T-helper 2 cell treated with Interferon-gamma antibody and Interleukin-4, amounts not matched to agents 5 μg/mL and 100 μg/mL, for 36 hours (primary cell): ENCODE measurements around the gene IRF2BP2.
A peak's percentile ranks its signal among the peaks of the same experiment; 100 is the strongest.
"Not testable (repeated sequence)": the region's sequence is repeated elsewhere in the genome, so short reads cannot be mapped to it uniquely, and the experiment has no call there.

ENCODE experiments used
- DNase-seq: peaks from one replicate; pipeline ENCODE4 v3.0.0; 2021; ENCODE audit warnings: low spot score
- H3K27ac Mint-ChIP-seq: one replicate; pipeline ENCODE4 v1.8.0; 2021; ENCODE audit warnings: mild to moderate bottlenecking, mixed read lengths
- H3K27me3 Mint-ChIP-seq: one replicate; pipeline ENCODE4 v1.8.0; 2021; ENCODE audit warnings: low read depth, mixed read lengths
- H3K36me3 Mint-ChIP-seq: one replicate; pipeline ENCODE4 v1.8.0; 2021; ENCODE audit warnings: low read depth, mixed read lengths
- H3K4me1 Mint-ChIP-seq: one replicate; pipeline ENCODE4 v1.8.0; 2021; ENCODE audit warnings: low read depth, mixed read lengths
- H3K4me3 Mint-ChIP-seq: one replicate; pipeline ENCODE4 v1.8.0; 2022; ENCODE audit warnings: mild to moderate bottlenecking, moderate library complexity, mixed read lengths
- H3K9me3 Mint-ChIP-seq: one replicate; pipeline ENCODE4 v1.8.0; 2021; ENCODE audit warnings: mixed read lengths

The IRF2BP2 gene

GRCh38 chr1:234605399-234605982 is 4.5 kb downstream of the IRF2BP2 start:
- Mint-ChIP-seq H3K4me3 (peak overlapping the region; percentile 92), H3K36me3 (peaks cover 60% of the 10 kb centered on the region), H3K27me3 (peaks cover 3% of the 10 kb centered on the region), H3K4me1 (peaks cover 55% of the 10 kb centered on the region), H3K9me3 (no peaks in the 10 kb centered on the region), H3K27ac (peak overlapping the region; percentile 96)
- DNase-seq = no peak

- DNase-seq = no peak
- Mint-ChIP-seq H3K4me1 (peaks cover 56% of the 10 kb centered on the region), H3K4me3 (peak overlapping the region; percentile 92), H3K27me3 (no peaks in the 10 kb centered on the region), H3K27ac (peak overlapping the region; percentile 87), H3K36me3 (peaks cover 58% of the 10 kb centered on the region), H3K9me3 (no peaks in the 10 kb centered on the region)
These were observed 5.2 kb downstream of the IRF2BP2 start for GRCh38 chr1:234604495-234605398.

GRCh38 chr1:234603221-234604204 is 6.5 kb downstream of the IRF2BP2 start:
- DNase-seq = no peak
- Mint-ChIP-seq H3K4me3 (peak overlapping the region; percentile 92), H3K27ac (peak overlapping the region; percentile 84), H3K36me3 (peaks cover 58% of the 10 kb centered on the region), H3K9me3 (no peaks in the 10 kb centered on the region), H3K4me1 (peaks cover 67% of the 10 kb centered on the region), H3K27me3 (no peaks in the 10 kb centered on the region)

GRCh38 chr1:234602334-234603220 is 7.4 kb downstream of the IRF2BP2 start:
- H3K27ac Mint-ChIP-seq = peak overlapping the region; percentile 89
- H3K27me3 Mint-ChIP-seq = no peaks in the 10 kb centered on the region
- peaks cover 50% of the 10 kb centered on the region for H3K36me3 Mint-ChIP-seq
- peak overlapping the region; percentile 92 for H3K4me3 Mint-ChIP-seq
- peaks cover 69% of the 10 kb centered on the region for H3K4me1 Mint-ChIP-seq
- no peaks in the 10 kb centered on the region for H3K9me3 Mint-ChIP-seq
- peak; percentile 41 for DNase-seq

- Mint-ChIP-seq H3K27me3 (no peaks in the 10 kb centered on the region), H3K4me3 (peak overlapping the region; percentile 69), H3K4me1 (peaks cover 64% of the 10 kb centered on the region), H3K36me3 (peaks cover 39% of the 10 kb centered on the region), H3K27ac (peak overlapping the region; percentile 89), H3K9me3 (no peaks in the 10 kb centered on the region)
- DNase-seq = no peak
These were observed 8.5 kb downstream of the IRF2BP2 start for GRCh38 chr1:234601301-234602017.

DNA sequence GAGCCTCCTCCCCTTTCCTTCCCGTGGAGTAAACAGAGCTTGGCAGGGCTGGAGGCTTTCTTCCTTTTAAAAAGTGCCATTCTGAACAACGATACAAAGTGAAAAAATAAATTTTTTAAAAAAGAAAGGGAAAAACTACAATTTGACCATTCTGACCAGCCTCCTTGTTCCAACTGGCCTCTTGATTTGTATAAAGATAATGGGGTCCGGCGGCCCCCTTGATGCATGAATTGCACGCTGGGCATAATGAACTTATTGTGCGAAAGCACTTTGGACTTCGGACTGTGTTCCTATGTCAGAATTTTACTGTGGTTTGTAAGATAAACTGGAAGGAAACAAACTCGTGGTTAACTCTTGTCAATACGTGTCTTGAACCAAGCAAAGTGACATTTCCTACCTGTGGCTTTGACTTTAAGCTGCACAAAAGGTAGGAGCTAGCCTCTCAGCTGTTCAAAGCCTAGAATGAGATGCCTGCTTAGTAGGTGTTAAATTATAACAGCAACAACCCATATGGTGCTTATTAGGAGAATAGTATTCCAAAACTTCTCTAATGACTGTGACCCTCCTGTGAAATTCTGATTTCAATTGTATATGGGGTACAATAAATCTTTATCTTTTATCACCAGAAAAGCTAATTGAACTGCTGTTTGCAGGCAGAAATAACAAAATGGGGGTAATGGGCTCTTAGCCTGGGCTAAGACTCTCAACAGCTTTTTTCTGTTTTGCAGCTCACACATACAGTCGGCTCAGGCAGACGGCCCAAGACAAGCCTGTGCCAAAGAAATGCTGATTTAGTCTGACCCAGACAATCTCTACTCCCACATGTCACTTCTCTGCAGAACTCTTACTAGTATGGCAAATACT is 9.3 kb downstream of the IRF2BP2 start:
- DNase-seq = peak; percentile 35
- Mint-ChIP-seq H3K9me3 (no peaks in the 10 kb centered on the region), H3K27ac (peak overlapping the region; percentile 89), H3K4me3 (peak overlapping the region; percentile 69), H3K4me1 (peaks cover 56% of the 10 kb centered on the region), H3K36me3 (peaks cover 31% of the 10 kb centered on the region), H3K27me3 (no peaks in the 10 kb centered on the region)

- Mint-ChIP-seq H3K27me3 (no peaks in the 10 kb centered on the region), H3K27ac (peak overlapping the region; percentile 95), H3K4me1 (peaks cover 52% of the 10 kb centered on the region), H3K36me3 (peaks cover 23% of the 10 kb centered on the region), H3K4me3 (peak overlapping the region; percentile 85), H3K9me3 (no peaks in the 10 kb centered on the region)
- DNase-seq = peak; percentile 80
These were observed 10.2 kb downstream of the IRF2BP2 start for GRCh38 chr1:234599617-234600417.

DNA sequence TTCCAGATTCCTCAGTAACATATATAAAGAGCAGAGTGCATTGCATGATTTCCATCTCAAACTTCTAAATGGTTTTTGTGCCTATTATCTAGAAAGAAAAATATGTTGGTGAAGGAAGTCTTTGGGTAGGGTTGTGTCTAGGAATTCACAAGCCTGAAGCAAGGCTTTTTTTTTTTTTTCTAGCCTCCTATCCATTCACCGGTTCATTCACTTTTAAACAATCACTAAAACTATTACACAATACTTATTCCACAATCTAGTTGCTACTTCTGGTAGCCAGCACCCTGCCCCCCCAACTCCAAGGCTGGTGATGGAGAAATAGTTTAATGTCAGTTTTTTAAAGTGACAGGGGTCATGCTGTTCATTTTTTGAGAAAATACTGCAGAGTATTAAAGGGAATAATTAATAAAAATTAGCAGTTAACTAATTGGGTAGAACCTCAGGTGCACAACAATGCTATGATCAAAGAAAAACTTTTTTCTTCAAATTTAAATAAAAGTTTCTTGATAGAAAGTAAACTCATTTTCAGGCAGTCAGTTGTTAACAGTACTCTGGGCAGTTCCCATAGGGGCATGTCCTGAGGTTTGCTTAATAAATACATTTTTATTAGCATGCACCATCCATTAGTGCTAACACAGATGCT is 10.9 kb downstream of the IRF2BP2 start:
- H3K4me3 Mint-ChIP-seq = peak overlapping the region; percentile 85
- H3K27ac Mint-ChIP-seq = peak overlapping the region; percentile 95
- peaks cover 52% of the 10 kb centered on the region for H3K4me1 Mint-ChIP-seq
- no peaks in the 10 kb centered on the region for H3K9me3 Mint-ChIP-seq
- H3K27me3 Mint-ChIP-seq = no peaks in the 10 kb centered on the region
- H3K36me3 Mint-ChIP-seq = peaks cover 19% of the 10 kb centered on the region
- DNase-seq = no peak

DNA sequence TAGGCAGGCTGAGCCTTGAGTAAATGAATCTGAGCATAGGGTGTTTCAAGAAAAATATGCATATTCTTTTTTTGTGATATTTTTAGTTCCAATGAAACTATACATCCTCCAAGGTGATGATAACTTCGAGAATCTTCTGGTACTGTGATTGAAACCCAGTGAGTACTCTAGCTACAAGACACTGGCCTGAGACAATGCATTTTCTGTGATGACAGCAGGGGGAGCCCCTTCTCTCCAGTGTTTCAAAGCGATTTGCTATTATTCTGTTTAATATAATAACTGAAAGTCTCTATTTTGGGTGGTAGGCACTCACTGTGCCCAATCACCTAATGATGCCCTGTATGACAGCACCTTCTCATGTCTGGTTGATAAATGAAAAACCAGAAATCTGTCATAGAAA is 12.1 kb downstream of the IRF2BP2 start:
- Mint-ChIP-seq H3K9me3 (no peaks in the 10 kb centered on the region), H3K4me1 (peaks cover 47% of the 10 kb centered on the region), H3K36me3 (peaks cover 9% of the 10 kb centered on the region), H3K4me3 (no peak overlapping the region), H3K27ac (no peak overlapping the region), H3K27me3 (no peaks in the 10 kb centered on the region)
- DNase-seq = peak; percentile 36

- peaks cover 28% of the 10 kb centered on the region for H3K4me1 Mint-ChIP-seq
- no peaks in the 10 kb centered on the region for H3K9me3 Mint-ChIP-seq
- no peaks in the 10 kb centered on the region for H3K27me3 Mint-ChIP-seq
- no peaks in the 10 kb centered on the region for H3K36me3 Mint-ChIP-seq
- H3K4me3 Mint-ChIP-seq = no peak overlapping the region
- no peak overlapping the region for H3K27ac Mint-ChIP-seq
- DNase-seq = no peak
These were observed 14.1 kb downstream of the IRF2BP2 start for GRCh38 chr1:234595899-234596298.

GRCh38 chr1:234594575-234594974 is 15.4 kb downstream of the IRF2BP2 start:
- not testable (repeated sequence) for H3K9me3 Mint-ChIP-seq

More at GRCh38 chr1:234594575-234594974, 15.4 kb downstream of the IRF2BP2 start:
- H3K27ac Mint-ChIP-seq, H3K27me3 Mint-ChIP-seq, H3K4me3 Mint-ChIP-seq, H3K36me3 Mint-ChIP-seq, DNase-seq: not testable (repeated sequence)
- peaks cover 20% of the 10 kb centered on the region for H3K4me1 Mint-ChIP-seq
